NT2/D1 (cell line): ENCODE data around the gene QPRT.
"Not testable (repeated sequence)": the region's sequence is repeated elsewhere in the genome, so short reads cannot be mapped to it uniquely, and the experiment has no call there.

ENCODE experiments used
- DNase-seq: peaks from one replicate; pipeline ENCODE4 v3.0.0-alpha.2; 2011; ENCODE audit warnings: low read depth, low spot score
- H3K27me3 ChIP-seq: 2 replicates; pipeline ENCODE4 v1.6.0; 2011; ENCODE audit warnings: mild to moderate bottlenecking; ENCODE audit not compliant: insufficient read length, insufficient read depth
- H3K36me3 ChIP-seq: 2 replicates; pipeline ENCODE4 v1.6.1; 2011; ENCODE audit warnings: mild to moderate bottlenecking, low read length, mixed read lengths; ENCODE audit not compliant: insufficient read depth, insufficient read length
- H3K4me1 ChIP-seq: 2 replicates; pipeline ENCODE4 v1.5.1; 2011; ENCODE audit not compliant: insufficient read depth, insufficient read length
- H3K4me3 ChIP-seq: 2 replicates; pipeline ENCODE4 v1.5.1; 2011; ENCODE audit warnings: low read depth; ENCODE audit not compliant: insufficient read length
- H3K9ac ChIP-seq: 2 replicates; pipeline ENCODE4 v1.6.0; 2011; ENCODE audit warnings: low read depth; ENCODE audit not compliant: insufficient read length
- H3K9me3 ChIP-seq: 2 replicates; pipeline ENCODE4 v1.5.1; 2011; ENCODE audit warnings: mild to moderate bottlenecking, low read length; ENCODE audit not compliant: insufficient read depth
- SUZ12 ChIP-seq: IDR thresholded peaks from 2 replicates; pipeline ENCODE4 v1.6.1; 2011; ENCODE audit not compliant: insufficient read length, insufficient read depth; ENCODE audit errors: extremely low read depth
- YY1 ChIP-seq: IDR thresholded peaks from 2 replicates; pipeline ENCODE4 v1.6.1; 2011; ENCODE audit not compliant: insufficient read length, insufficient read depth
- ZNF274 ChIP-seq: IDR thresholded peaks from 2 replicates; pipeline ENCODE4 v1.6.1; 2011; ENCODE audit warnings: mild to moderate bottlenecking, low read depth, low read length

The QPRT gene

GRCh38 chr16:29653471-29653870 is 25.5 kb upstream of the QPRT start:
- TF ChIP-seq SUZ12, result no peak
- TF ChIP-seq YY1, result no peak
- no peak for TF ChIP-seq ZNF274
- Histone ChIP-seq H3K4me1 (peaks cover 11% of the 10 kb centered on the region), H3K4me3 (no peak overlapping the region), H3K27me3 (no peaks in the 10 kb centered on the region), H3K9me3 (no peaks in the 10 kb centered on the region), H3K9ac (peak overlapping the region; percentile 21), H3K36me3 (no peaks in the 10 kb centered on the region)
- DNase-seq, result no peak

GRCh38 chr16:29653890-29654289 is 25.1 kb upstream of the QPRT start:
- H3K4me3 ChIP-seq, H3K27me3 ChIP-seq, H3K36me3 ChIP-seq, H3K9me3 ChIP-seq, DNase-seq: not testable (repeated sequence)
- Histone ChIP-seq H3K9ac (peak overlapping the region; percentile 21), H3K4me1 (peaks cover 11% of the 10 kb centered on the region)

- Histone ChIP-seq H3K9ac (peak overlapping the region; percentile 42), H3K9me3 (no peaks in the 10 kb centered on the region), H3K4me1 (peaks cover 11% of the 10 kb centered on the region), H3K4me3 (no peak overlapping the region), H3K36me3 (no peaks in the 10 kb centered on the region), H3K27me3 (no peaks in the 10 kb centered on the region)
- no peak for TF ChIP-seq SUZ12
- TF ChIP-seq ZNF274, result no peak
- no peak for DNase-seq
These were observed 22.1 kb upstream of the QPRT start for GRCh38 chr16:29656688-29657523.

GRCh38 chr16:29658705-29659104 is 20.3 kb upstream of the QPRT start:
- H3K36me3 ChIP-seq, result no peaks in the 10 kb centered on the region
- no peak for TF ChIP-seq YY1
- no peak for TF ChIP-seq SUZ12
- no peak for TF ChIP-seq ZNF274
- H3K9ac ChIP-seq, result no peak overlapping the region
- no peaks in the 10 kb centered on the region for H3K27me3 ChIP-seq
- H3K4me3 ChIP-seq, result no peak overlapping the region
- no peak for DNase-seq
- H3K4me1 ChIP-seq, result peaks cover 14% of the 10 kb centered on the region
- H3K9me3 ChIP-seq, result no peaks in the 10 kb centered on the region

GRCh38 chr16:29662000-29662728 is 16.8 kb upstream of the QPRT start:
- Histone ChIP-seq H3K9ac (no peak overlapping the region), H3K36me3 (no peaks in the 10 kb centered on the region), H3K4me1 (peaks cover 11% of the 10 kb centered on the region), H3K4me3 (no peak overlapping the region), H3K27me3 (no peaks in the 10 kb centered on the region), H3K9me3 (no peaks in the 10 kb centered on the region)
- no peak for DNase-seq
- TF ChIP-seq YY1 (no peak), SUZ12 (no peak), ZNF274 (no peak)

GRCh38 chr16:29662729-29663015 is 16.3 kb upstream of the QPRT start:
- Histone ChIP-seq H3K9ac (no peak overlapping the region), H3K27me3 (no peaks in the 10 kb centered on the region), H3K36me3 (no peaks in the 10 kb centered on the region), H3K4me3 (no peak overlapping the region), H3K9me3 (no peaks in the 10 kb centered on the region), H3K4me1 (peaks cover 11% of the 10 kb centered on the region)
- no peak for DNase-seq
- TF ChIP-seq SUZ12, result no peak
- TF ChIP-seq ZNF274, result no peak
- no peak for TF ChIP-seq YY1

- Histone ChIP-seq H3K27me3 (no peaks in the 10 kb centered on the region), H3K4me1 (peaks cover 13% of the 10 kb centered on the region), H3K9me3 (no peaks in the 10 kb centered on the region), H3K4me3 (no peak within 1 kb of the TSS), H3K9ac (no peak within 1 kb of the TSS), H3K36me3 (no peaks in the 10 kb centered on the region)
- no peak for DNase-seq
- TF ChIP-seq YY1 (no peak), SUZ12 (no peak), ZNF274 (no peak)
These were observed 15.8 kb upstream of the QPRT start, which contains the start of gene SPN for GRCh38 chr16:29663016-29663806. Gene SPN, plus strand, starts transcription at chr16:29663247. Its CDS starts 482 bp downstream, at chr16:29663729.
